ENCODE data around the gene DLL3. TPM values are rescaled to one million over a fixed set of nuclear protein-coding genes. Genes with fewer than 3 reads are reported as not detected.
A peak's percentile ranks its signal among the peaks of the same experiment; 100 is the strongest.

DLL3 gene
- polyA plus RNA-seq, 1 donor from 2014 or later = 35.5 TPM

- Histone ChIP-seq H3F3A (ENCODE audit: insufficient read depth, low read length, poor library complexity, severe bottlenecking) (no peaks in the 10 kb centered on the region), H3K9me3 (ENCODE audit: low read length) (no peaks in the 10 kb centered on the region), H2AFZ (ENCODE audit: low read depth, low read length) (peak overlapping the region; percentile 77), H4K20me1 (ENCODE audit: insufficient read depth) (no peaks in the 10 kb centered on the region), H3K79me2 (replicated peaks; ENCODE audit: insufficient read depth, low read length) (peaks cover 14% of the 10 kb centered on the region), H3K36me3 (ENCODE audit: insufficient read depth, low read length) (peaks cover 1% of the 10 kb centered on the region), H3K4me3 (ENCODE audit: low read length) (peak overlapping the region; percentile 89), H3K27ac (ENCODE audit: low read length) (peak overlapping the region; percentile 62), H3K4me2 (ENCODE audit: low read length) (peak overlapping the region; percentile 60), H3K9ac (ENCODE audit: low read length) (peak overlapping the region; percentile 87), H3K27me3 (ENCODE audit: insufficient read depth, low read depth, low read length) (no peaks in the 10 kb centered on the region), H3K9me2 (ENCODE audit: insufficient read depth, low read length) (no peaks in the 10 kb centered on the region)
- TF ChIP-seq POLR2AphosphoS5 (IDR thresholded peaks at IDR 0.05) (no peak), EZH2 (IDR thresholded peaks at IDR 0.05; ENCODE audit: borderline replicate concordance, insufficient read depth, low read length, poor library complexity, severe bottlenecking) (no peak), REST (IDR thresholded peaks at IDR 0.05; ENCODE audit: borderline replicate concordance) (no peak), TAF1 (IDR thresholded peaks at IDR 0.05; ENCODE audit: low read depth) (no peak), SMC3 (conservative IDR thresholded peaks at IDR 0.05; ENCODE audit: poor library complexity) (no peak), EP300 (conservative IDR thresholded peaks at IDR 0.05; ENCODE audit: poor library complexity, severe bottlenecking) (no peak), CTCF (IDR thresholded peaks at IDR 0.05; ENCODE audit: poor library complexity, severe bottlenecking) (no peak), MXI1 (conservative IDR thresholded peaks at IDR 0.05; ENCODE audit: poor library complexity, severe bottlenecking) (no peak), RAD21 (conservative IDR thresholded peaks at IDR 0.05) (no peak)
Measured at GRCh38 chr19:39481229-39481545, 17.6 kb upstream of the DLL3 start.

- TF ChIP-seq POLR2AphosphoS5 (IDR thresholded peaks at IDR 0.05) (no peak), TAF1 (IDR thresholded peaks at IDR 0.05; ENCODE audit: low read depth) (no peak), EZH2 (IDR thresholded peaks at IDR 0.05; ENCODE audit: borderline replicate concordance, insufficient read depth, low read length, poor library complexity, severe bottlenecking) (no peak), REST (IDR thresholded peaks at IDR 0.05; ENCODE audit: borderline replicate concordance) (no peak)
- Histone ChIP-seq H3K27me3 (ENCODE audit: insufficient read depth, low read depth, low read length) (no peaks in the 10 kb centered on the region), H3K9ac (ENCODE audit: low read length) (peak overlapping the region; percentile 87), H3K27ac (ENCODE audit: low read length) (no peak overlapping the region), H2AFZ (ENCODE audit: low read depth, low read length) (no peak overlapping the region), H3K9me3 (ENCODE audit: low read length) (no peaks in the 10 kb centered on the region), H3K4me3 (ENCODE audit: low read length) (peak overlapping the region; percentile 89), H4K20me1 (ENCODE audit: insufficient read depth) (no peaks in the 10 kb centered on the region), H3K4me2 (ENCODE audit: low read length) (peak overlapping the region; percentile 60), H3K9me2 (ENCODE audit: insufficient read depth, low read length) (no peaks in the 10 kb centered on the region), H3F3A (ENCODE audit: insufficient read depth, low read length, poor library complexity, severe bottlenecking) (no peaks in the 10 kb centered on the region), H3K79me2 (replicated peaks; ENCODE audit: insufficient read depth, low read length) (peaks cover 14% of the 10 kb centered on the region), H3K36me3 (ENCODE audit: insufficient read depth, low read length) (no peaks in the 10 kb centered on the region)
Measured at GRCh38 chr19:39481676-39482075, 17.1 kb upstream of the DLL3 start.
